Measurements from ENCODE around the gene CD164.
"Not testable (repeated sequence)": the region's sequence is repeated elsewhere in the genome, so short reads cannot be mapped to it uniquely, and the experiment has no call there.

The CD164 gene

DNA sequence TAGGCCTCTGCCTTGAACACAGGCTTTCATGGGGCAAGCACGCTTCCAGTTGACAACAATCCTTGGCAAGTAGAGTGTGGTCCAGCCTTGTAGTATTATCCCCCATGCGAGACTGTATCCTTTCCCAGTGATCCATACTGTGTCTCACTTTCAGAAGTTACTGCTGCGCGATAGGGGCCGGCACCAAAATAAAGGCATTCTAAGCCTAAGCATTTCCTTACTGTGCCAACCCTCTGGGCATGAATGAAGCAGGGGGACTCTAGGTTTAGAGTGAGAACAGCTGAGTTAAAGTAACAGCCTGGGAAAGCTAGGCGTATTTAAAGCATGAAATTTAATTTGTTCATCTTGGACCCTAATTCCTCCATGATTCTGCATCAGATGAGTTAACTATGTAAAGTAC lies 39.4 kb downstream of the CD164 start:
- DNase-seq (ENCODE audit: low read depth): no peak

DNA sequence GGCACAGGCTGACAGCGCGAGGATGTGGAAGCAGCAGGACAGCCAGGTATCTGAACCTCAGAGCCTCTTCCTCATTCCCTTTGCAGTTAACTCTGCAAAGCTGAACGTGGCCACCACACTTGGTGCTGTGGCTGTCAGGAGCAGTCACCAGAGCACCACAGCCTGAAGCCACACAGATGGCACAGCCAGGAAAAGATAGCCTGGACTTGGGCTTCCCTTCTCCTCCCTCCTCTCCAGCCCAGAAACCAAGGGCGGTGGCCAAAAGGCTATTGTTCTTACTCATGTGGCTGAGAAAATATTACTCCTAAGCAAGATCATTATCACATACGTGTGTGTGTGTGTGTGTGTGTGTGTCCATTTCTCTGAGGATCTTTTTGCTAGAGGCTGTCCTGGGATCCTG lies 39.8 kb downstream of the CD164 start:
- no peak for DNase-seq (ENCODE audit: low read depth)

DNA sequence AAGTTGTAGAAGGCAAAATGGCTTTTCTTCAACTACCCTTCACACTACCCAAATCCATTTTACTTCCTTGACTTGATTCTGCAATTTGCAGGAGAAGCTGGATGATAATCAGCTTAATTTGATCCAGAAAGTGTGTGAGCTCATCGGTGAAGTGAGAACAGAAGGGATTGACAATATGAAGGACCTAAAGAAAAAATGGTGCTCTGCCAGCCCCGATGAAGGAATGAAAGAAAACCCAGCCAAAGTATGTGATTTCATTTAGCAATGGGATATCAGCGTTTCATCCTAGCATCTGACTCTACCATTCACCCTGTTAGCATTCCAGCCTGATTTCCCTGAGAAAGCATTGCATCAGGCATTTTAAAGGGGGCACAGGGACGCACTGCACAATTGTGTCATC lies 41.5 kb downstream of the CD164 start:
- no peak for DNase-seq (ENCODE audit: low read depth)

DNA sequence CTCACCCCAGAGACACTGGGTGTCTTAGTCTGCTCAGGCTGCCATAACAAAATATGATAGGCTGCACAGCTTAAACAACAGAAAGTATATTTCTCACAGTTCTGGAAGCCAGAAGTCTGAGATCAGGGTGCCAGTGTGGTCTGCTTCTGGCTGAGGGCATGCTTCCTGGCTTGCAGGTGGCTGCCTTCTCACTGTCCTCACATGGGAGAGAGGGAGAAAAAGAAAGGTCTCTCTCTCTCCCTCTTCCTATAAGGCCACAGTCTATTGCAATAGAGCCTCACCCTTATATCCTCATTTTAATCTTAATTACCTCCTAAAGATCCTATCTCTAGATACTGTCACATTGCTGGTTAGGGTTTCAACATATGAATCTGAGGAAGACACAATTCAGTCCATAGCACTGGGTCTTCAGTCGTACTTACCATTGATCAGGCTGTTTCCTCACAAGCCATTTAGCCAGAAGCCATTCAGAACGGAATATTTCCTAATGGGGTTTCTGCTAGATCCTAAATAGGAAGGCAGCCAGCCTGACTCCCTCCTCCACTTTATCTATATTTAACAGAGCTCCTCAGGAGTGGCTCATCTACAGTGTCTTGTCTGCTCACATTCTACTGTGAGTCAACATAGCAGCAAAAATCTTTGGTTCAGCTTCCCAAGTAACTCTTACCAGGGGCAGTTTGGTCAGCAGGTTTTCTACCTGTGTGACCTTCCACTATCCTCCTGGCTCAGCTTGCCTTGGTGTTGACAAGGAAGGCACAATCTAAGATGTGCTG lies 42.2 kb downstream of the CD164 start:
- no peak for DNase-seq (ENCODE audit: low read depth)

DNA sequence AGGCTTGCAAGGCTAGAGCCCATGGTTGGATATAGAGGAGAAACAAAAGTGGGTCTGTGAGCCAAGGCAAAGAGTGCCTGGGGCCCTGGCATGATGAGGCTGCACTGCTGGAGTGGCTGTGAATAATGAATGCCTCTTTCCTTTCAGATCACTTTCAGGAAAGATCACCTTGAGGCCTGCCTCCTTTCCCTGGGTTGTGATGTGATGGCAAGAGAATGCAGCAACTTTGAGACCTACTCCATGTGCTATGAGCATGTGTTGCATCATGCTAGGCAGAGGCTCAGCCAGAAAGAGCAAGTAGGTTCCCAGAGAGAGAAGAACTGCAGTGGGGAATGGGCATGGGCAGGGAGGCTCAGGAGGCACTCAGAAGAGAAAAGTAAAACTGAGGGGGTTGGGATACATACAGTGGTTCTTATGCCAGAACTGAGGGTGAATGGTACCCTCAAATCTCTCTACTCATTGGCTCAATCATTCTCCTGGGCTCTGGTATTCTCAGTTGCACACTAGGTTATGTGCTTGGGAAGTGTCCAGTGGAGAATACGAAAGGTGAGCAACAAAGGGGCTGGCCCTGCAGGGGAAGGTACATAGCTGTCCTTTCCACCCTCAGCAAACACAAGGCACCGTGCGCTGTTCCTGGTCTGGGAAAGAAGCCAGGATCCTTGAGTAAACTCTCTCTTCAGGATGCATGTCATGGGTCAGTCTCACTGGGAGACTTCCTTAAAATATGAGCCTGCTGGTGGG lies 45.9 kb downstream of the CD164 start:
- no peak for DNase-seq (ENCODE audit: low read depth)

DNA sequence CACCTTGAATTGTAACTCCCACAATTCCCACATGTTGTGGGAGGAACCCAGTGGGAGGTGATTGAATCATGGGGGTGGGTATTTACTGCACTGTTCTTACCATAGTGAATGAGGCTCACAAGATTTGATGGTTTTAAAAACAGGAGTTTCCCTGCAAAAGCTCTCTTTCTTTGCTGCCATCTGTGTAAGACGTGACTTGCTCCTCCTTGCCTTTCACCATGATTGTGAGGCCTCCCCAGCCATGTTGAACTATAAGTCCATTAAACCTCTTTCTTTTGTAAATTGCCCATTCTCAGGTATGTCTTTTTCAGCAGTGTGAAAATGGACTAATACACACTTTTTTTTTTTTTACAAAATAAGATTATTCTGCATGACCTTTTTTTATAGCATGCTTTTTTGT lies 48.4 kb downstream of the CD164 start:
- not testable (repeated sequence) for DNase-seq (ENCODE audit: low read depth)

DNA sequence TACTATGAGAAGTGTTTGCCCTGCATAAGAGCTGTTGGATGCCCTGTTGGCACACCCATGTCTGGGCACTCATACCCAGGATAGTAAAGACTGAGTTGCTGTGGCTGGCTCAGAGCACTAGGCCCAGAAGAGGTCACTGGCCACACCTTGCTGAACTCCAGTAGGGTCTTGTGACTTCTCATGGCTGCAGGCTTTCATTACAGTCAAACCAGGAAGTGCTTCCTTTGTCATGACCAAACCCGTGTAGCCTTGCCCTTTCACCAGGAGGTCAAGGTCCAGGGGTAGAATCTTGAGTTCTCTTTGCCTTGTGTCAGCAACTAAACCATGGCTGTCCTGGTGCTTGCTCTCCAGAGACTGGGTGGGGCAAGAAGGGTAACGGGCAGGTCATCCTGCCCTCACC lies 49.5 kb downstream of the CD164 start:
- DNase-seq (ENCODE audit: low read depth): no peak

DNA sequence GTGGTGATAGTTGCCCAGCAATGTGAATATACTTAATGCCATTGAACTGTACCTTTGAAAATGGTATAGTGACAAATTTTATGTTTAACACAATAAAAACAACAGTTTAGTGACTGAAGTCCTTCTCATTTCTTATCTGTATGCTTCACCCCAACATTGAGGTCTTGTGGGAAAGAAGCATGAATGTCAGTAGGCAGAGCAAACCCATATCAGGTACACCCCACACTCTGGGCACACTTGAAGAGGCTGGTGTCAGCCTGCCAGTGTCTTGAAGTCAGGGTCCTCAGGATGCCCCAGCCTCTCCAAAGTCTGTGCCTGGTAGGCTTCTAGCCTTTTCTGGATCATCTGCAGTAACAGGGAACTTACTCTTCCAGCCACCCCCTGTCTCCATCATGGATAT lies 51.2 kb downstream of the CD164 start:
- DNase-seq (ENCODE audit: low read depth): no peak

DNA sequence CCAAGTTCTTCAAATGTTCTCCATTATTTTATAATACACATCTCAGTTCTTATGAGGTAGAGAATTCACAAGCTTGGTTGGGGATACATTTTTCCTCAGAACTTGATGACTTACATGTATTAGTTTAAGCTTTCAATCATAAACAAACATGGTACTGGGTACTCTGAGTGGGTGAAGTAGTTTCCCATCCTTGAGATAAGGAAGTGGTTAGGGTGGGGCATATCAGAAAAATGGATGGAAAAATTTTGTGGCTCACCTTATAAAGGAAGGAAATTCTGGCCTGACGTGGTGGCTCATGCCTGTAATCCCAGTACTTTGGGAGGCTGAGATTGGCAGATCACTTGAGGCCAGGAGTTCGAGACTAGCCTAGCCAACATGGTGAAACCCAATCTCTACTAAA lies 52.0 kb downstream of the CD164 start:
- DNase-seq (ENCODE audit: low read depth): no peak

DNA sequence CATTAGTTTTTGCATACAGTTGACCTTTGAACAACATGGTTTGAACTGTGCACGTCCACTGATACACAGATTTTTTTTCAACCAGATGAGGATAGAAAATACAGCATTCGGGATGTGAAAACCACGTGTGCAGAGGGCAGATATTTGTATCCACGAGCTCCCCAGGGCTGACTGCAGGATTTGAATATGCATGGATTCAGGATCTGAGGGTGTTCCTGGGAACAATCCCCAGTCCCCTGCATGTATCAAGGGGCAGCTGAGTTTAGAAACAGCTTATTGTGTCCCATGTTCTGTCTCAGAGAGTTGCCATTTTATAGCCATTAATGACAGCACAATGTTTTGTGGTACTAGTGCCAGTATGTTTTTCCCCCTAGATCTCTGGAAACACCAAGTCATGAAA lies 53.6 kb downstream of the CD164 start:
- no peak for DNase-seq (ENCODE audit: low read depth)

DNA sequence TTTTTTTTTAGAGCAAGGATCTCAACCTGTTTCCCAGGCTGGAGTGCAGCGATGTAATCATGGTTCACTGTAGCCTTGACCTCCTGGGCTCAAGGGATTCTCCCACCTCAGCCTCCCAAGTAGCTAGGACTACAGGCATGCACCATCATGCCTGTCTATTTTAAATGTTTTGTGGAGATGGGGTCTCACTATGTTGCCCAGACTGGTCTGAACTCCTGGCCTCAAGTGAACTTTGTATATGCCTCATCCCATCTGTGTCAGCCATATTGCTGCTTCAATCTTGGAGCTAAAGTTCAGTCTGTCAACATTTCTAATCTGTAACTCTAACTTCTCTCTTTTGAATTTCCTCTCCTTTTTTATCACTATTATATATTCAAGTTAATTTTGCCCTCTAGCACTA lies 54.3 kb downstream of the CD164 start:
- DNase-seq (ENCODE audit: low read depth): no peak

DNA sequence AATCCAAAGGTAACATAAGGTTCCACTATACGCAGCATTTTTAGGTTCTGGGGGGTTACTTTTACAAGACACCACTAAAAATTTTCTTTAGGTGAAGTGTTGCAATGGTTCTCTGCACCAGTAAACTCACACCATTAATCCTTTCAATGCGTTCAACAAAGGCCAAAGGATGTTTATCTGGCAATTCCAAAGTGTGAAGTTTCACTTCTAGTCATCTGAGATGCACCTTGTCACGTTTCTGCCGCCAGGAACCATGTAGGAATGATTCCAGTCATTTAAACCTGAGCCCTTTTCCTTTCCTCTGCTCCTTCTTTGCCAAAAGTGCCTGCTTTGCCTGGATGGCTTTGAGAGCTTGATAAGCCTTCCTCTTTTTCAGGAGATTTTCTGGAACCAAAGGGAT lies 54.8 kb downstream of the CD164 start:
- DNase-seq (ENCODE audit: low read depth): no peak

DNA sequence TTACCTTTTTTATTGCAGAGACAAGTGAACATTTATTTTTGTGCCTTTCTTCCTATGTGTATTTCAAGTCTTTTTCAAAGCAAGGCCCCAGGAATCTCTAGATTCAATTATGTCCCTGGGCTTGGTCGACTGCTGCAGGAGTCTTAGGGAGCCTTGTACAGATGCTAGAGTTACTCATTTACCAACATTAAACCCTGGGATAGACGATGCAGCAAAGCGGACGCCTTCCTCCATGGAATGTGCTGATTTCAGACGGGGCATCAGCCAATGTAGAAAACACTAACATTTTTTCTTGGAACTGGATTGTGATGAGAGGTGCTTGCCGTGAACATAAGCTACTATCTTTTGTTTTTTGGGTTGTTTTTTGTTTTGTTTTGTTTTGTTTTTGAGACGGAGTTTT lies 55.9 kb downstream of the CD164 start:
- no peak for DNase-seq (ENCODE audit: low read depth)

DNA sequence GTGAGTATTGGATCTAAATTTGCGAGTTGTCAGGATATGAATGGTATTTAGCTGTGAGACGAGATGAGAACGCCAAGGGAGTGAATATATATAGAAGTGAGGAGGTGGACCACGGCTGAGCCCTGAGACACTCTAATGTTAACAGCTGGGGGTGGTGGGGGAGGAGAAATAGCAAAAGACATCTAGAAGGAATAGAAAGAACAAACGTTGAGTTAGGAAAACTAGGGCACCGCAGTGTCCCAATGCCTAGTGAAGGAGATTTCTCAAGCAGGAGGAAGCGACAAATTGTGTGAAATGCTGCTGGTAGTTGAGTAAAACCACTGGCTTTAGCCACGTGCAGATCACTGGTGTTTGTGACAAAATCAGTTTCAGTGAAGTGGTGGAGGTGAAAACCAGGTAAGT lies 56.9 kb downstream of the CD164 start:
- no peak for DNase-seq (ENCODE audit: low read depth)

DNA sequence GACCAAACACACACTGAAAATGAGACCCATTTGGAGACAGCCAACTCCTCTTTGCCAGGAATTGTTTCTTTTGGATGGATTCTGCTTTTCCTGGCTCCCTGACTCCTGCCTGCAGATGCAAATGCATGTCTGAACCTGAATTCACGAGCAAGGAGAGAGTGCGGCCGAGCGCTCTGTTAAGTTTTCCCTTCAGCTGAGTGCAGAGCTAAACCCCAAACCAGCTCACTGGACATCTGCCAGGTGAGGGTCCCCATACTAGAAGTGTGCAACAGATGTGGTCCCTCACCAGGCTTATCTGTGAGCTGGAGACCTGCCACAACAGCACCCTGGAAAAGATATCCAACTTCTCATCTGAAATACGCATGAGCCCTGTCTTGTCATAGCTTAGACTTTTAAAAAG lies 59.0 kb downstream of the CD164 start:
- DNase-seq (ENCODE audit: low read depth): no peak

DNA sequence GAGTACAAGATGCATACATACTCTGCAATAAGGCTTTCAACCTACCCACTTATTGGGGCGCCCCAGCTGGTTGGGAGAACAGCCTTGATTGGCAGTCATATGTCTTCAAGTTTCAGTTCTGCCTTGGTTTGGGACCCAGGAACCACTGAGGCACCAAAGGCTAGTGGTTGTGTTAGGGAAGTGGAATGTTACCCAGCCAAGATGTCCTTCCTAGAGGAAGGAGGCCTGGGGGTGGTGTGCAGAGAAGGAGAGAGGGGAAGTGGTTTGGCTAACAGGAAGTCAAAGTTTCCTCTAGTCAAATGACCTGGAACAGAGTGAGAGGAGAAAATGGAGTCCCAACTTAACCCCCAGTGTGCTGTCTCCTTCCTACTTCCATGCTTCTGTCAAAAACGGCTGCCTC lies 59.4 kb downstream of the CD164 start:
- no peak for DNase-seq (ENCODE audit: low read depth)

DNA sequence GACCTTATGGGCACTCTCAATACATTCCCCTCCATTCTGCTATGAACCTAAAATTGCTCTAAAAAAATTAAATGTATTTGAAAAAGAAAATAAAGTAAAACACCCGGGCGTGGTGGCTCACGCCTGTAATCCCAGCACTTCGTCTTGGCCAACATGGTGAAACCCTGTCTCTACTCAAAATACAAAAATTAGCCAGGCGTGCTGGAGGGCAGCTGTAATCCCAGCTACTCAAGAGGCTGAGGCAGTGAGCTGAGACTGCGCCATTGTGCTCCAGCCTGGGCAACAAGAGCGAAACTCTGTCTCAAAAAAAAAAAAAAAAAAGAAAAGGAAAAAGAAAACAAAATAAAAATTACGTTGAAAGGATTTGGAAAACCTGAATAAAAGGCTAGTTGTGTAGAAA lies 60.5 kb downstream of the CD164 start:
- DNase-seq (ENCODE audit: low read depth): no peak

DNA sequence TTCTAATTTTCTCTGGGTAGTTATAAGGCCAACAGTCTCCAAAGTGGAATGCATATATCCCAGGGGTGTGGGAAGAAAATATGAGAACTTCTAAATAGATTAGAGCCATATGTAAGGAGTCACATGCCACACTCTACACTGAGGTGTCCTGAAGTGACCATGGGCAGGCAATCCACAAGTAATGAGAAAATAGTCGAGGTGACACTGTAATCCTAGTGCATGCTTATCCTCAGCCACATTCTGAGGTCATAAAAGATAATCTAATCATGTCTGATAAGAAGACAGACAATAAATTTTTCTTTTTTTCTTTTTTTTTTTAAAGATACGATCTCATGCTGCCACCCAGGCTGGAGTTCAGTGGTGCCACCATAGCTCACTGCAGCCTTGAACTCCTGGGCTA lies 62.2 kb downstream of the CD164 start:
- no peak for DNase-seq (ENCODE audit: low read depth)

DNA sequence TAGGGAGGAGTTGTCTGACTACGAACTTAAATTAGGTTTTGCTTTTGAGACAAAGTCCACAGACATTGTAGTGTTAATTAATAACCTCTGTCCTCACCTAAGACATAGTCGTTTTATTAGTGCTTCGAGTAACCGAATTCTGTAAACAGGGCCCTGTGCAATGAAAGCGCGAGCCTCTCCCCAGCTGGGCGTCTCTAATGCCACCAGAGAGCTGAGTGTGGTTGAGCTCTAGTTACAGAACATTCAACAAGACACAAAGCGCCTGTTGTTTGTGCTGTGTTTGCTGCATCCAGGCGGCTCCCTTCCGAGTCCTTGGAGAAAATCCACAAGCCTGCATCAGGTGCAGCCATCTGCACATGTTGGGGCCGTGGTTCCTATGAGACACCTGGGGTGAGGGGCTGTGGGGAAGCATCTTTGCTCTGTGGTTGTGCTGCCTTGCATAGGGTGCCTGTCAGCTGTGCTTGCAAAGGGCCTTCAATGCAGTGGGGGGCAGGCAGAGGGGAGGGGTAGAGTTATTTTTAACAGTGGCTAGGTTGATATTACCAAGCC lies 63.9 kb downstream of the CD164 start:
- DNase-seq (ENCODE audit: low read depth): no peak

DNA sequence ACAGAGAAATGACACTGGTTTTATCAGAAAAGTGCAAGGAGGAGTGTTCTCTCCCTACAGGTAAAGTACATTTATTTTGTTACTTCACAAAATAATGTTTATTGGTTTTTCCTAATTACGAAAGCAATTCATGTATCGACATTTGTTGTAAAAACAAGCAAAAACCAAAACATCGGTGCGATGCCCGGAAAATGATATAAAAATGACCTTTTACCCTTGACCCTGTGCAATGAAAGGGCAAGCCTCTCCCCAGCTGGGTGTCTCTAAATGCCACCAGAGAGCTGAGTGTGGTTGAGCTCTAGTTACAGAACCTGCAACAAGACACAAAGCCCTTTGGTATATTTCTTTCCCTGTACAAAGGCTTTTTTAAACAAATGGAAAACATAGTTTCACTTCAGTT lies 65.4 kb downstream of the CD164 start:
- DNase-seq (ENCODE audit: low read depth): no peak

All from activated T-helper 1 cell treated with Interleukin-2 at 50 U/mL for 16 hours (primary cell).